HEK293 (cell line): ENCODE results near the gene CASP14.
"Not testable (repeated sequence)": the region's sequence is repeated elsewhere in the genome, so short reads cannot be mapped to it uniquely, and the experiment has no call there.

ENCODE experiments used
- CTCF ChIA-PET: fragments of 350-600 bp; formaldehyde crosslinking; extraction: SDS; loops from one replicate; lab custom pipeline; 2021; ENCODE audit warnings: antibody characterized with exemption; lab: Yijun Ruan, JAX
- POLR2A ChIA-PET: fragments of 300-600 bp; formaldehyde crosslinking; extraction: SDS; loops from one replicate; lab custom pipeline; 2020; ENCODE audit warnings: antibody characterized with exemption, inconsistent platforms; lab: Yijun Ruan, JAX
- H3K27ac ChIP-seq: fragments of 200-500 bp; sonication (Bioruptor generic); 2 replicates; pipeline ENCODE4 v1.5.1; 2014; ENCODE audit warnings: low read depth, low read length, control low read depth, inconsistent platforms; ENCODE audit errors: extremely low read depth
- H3K36me3 ChIP-seq, 2 experiments: fragments of 200-500 bp in 1 of 2; sonication (Bioruptor generic) in 1 of 2; 1 replicate in 1 of 2; 2 replicates in 1 of 2; pipeline ENCODE4 v1.5.1; 2014 to 2017; ENCODE audit warnings: inconsistent platforms in 2 of 2, low read length in 2 of 2; ENCODE audit not compliant: control insufficient read depth in 2 of 2, insufficient read depth in 1 of 2
- H3K4me1 ChIP-seq: fragments of 200-500 bp; sonication (Bioruptor generic); 2 replicates; pipeline ENCODE4 v1.5.1; 2014; ENCODE audit warnings: mild to moderate bottlenecking, low read length, inconsistent platforms; ENCODE audit not compliant: control insufficient read depth, insufficient read depth
- H3K4me3 ChIP-seq: 2 replicates; pipeline ENCODE4 v1.5.1; 2011; ENCODE audit warnings: low read depth, mild to moderate bottlenecking, control low read depth, low read length, moderate library complexity
- H3K9me3 ChIP-seq: fragments of 200-500 bp; sonication (Bioruptor generic); 2 replicates; pipeline ENCODE4 v1.5.1; 2014; ENCODE audit warnings: low read depth, low read length, inconsistent platforms; ENCODE audit not compliant: control insufficient read depth, insufficient read depth
- BCL11B ChIP-seq: fragments of 450-650 bp; formaldehyde crosslinking; IDR thresholded peaks from 2 replicates; pipeline ENCODE4 v1.5.1; 2016; ENCODE audit warnings: low read depth, missing biosample characterization, missing genetic modification characterization
- KLF17 ChIP-seq: fragments of 450-650 bp; formaldehyde crosslinking; IDR thresholded peaks from 2 replicates; pipeline ENCODE4 v1.5.1; 2016; ENCODE audit warnings: missing biosample characterization, missing genetic modification characterization
- OSR2 ChIP-seq: fragments of 450-650 bp; formaldehyde crosslinking; IDR thresholded peaks from 2 replicates; pipeline ENCODE4 v1.5.1; 2016; ENCODE audit warnings: missing biosample characterization, missing genetic modification characterization
- PRDM10 ChIP-seq: fragments of 450-650 bp; formaldehyde crosslinking; IDR thresholded peaks from 2 replicates; pipeline ENCODE4 v1.5.1; 2016; ENCODE audit warnings: missing biosample characterization, missing genetic modification characterization
- REST ChIP-seq: fragments of 450-650 bp; formaldehyde crosslinking; IDR thresholded peaks from 2 replicates; pipeline ENCODE4 v1.5.1; 2016; ENCODE audit warnings: missing biosample characterization, missing genetic modification characterization
- ZNF121 ChIP-seq: fragments of 450-650 bp; formaldehyde crosslinking; IDR thresholded peaks from 2 replicates; pipeline ENCODE4 v1.5.1; 2016; ENCODE audit warnings: missing biosample characterization, missing genetic modification characterization
- ZNF157 ChIP-seq: fragments of 450-650 bp; formaldehyde crosslinking; IDR thresholded peaks from 2 replicates; pipeline ENCODE4 v1.5.1; 2016; ENCODE audit warnings: missing biosample characterization, missing genetic modification characterization
- ZNF341 ChIP-seq: fragments of 450-650 bp; formaldehyde crosslinking; IDR thresholded peaks from 2 replicates; pipeline ENCODE4; 2016; ENCODE audit warnings: low read depth, missing biosample characterization, missing genetic modification characterization
- ZNF416 ChIP-seq: fragments of 450-650 bp; formaldehyde crosslinking; IDR thresholded peaks from 2 replicates; pipeline ENCODE4 v1.5.1; 2016; ENCODE audit warnings: missing biosample characterization, missing genetic modification characterization
- ZSCAN18 ChIP-seq: fragments of 450-650 bp; formaldehyde crosslinking; IDR thresholded peaks from 2 replicates; pipeline ENCODE4 v1.5.1; 2016; ENCODE audit warnings: missing biosample characterization, missing genetic modification characterization

The CASP14 gene

GRCh38 chr19:15014579-15014978 is 34.7 kb upstream of the CASP14 start:
- H3K4me1 ChIP-seq: no peaks in the 10 kb centered on the region
- POLR2A ChIA-PET: no interaction called here
- TF ChIP-seq REST (tag by site-specific recombination): peak; percentile 79
- no peak for TF ChIP-seq ZNF341 (tag by site-specific recombination)
- no peak for TF ChIP-seq BCL11B (tag by site-specific recombination)
- no peak overlapping the region for H3K4me3 ChIP-seq
- no peaks in the 10 kb centered on the region for H3K9me3 ChIP-seq
- CTCF ChIA-PET: no interaction called here
- H3K27ac ChIP-seq: no peak overlapping the region
- H3K36me3 ChIP-seq: no peaks in the 10 kb centered on the region

- Histone ChIP-seq H3K27ac (no peak overlapping the region), H3K4me1 (no peaks in the 10 kb centered on the region)
- TF ChIP-seq ZNF157 (tag by site-specific recombination) (no peak), ZSCAN18 (tag by site-specific recombination) (no peak), OSR2 (tag by site-specific recombination) (no peak), PRDM10 (tag by site-specific recombination) (no peak), REST (tag by site-specific recombination) (peak; percentile 96), KLF17 (tag by site-specific recombination) (no peak), ZNF121 (tag by site-specific recombination) (no peak), ZNF416 (tag by site-specific recombination) (no peak)
- TF ChIP-seq, all 188 proteins: peak for 1
- Histone ChIP-seq H3K9me3 (no peaks in the 10 kb centered on the region), H3K36me3 (no peaks in the 10 kb centered on the region), H3K4me3 (no peak overlapping the region)
- ChIA-PET POLR2A (no interaction called here), CTCF (no interaction called here)
Observed at GRCh38 chr19:15015946-15016542, 33.2 kb upstream of the CASP14 start.

- POLR2A ChIA-PET, H3K9me3 ChIP-seq, CTCF ChIA-PET, H3K27ac ChIP-seq, H3K4me1 ChIP-seq, H3K36me3 ChIP-seq, H3K4me3 ChIP-seq: not testable (repeated sequence)
Observed at GRCh38 chr19:15018836-15019235, 30.4 kb upstream of the CASP14 start.
